ENCODE results near the gene KIF26B.
"Not testable (repeated sequence)": the region's sequence is repeated elsewhere in the genome, so short reads cannot be mapped to it uniquely, and the experiment has no call there.

KIF26B gene

GRCh38 chr1:245694753-245695195, 540.0 kb downstream of the KIF26B start:
- no peak for DNase-seq (ENCODE audit: low read depth, low spot score)

GRCh38 chr1:245695211-245695610, 540.4 kb downstream of the KIF26B start:
- DNase-seq (ENCODE audit: low read depth, low spot score), result no peak

GRCh38 chr1:245695701-245696100, 540.9 kb downstream of the KIF26B start:
- not testable (repeated sequence) for DNase-seq (ENCODE audit: low read depth, low spot score)

- DNase-seq (ENCODE audit: low read depth, low spot score), result no peak
These were observed 543.3 kb downstream of the KIF26B start for GRCh38 chr1:245698116-245698515.

GRCh38 chr1:245698860-245699259, 544.1 kb downstream of the KIF26B start:
- no peak for DNase-seq (ENCODE audit: low read depth, low spot score)

GRCh38 chr1:245700631-245701030, 545.8 kb downstream of the KIF26B start:
- no peak for DNase-seq (ENCODE audit: low read depth, low spot score)

GRCh38 chr1:245701631-245702030, 546.8 kb downstream of the KIF26B start:
- no peak for DNase-seq (ENCODE audit: low read depth, low spot score)

GRCh38 chr1:245702346-245702745, 547.6 kb downstream of the KIF26B start:
- DNase-seq (ENCODE audit: low read depth, low spot score), result no peak

GRCh38 chr1:245704341-245704740, 549.6 kb downstream of the KIF26B start:
- no peak for DNase-seq (ENCODE audit: low read depth, low spot score)

GRCh38 chr1:245704765-245705164, 550.0 kb downstream of the KIF26B start:
- no peak for DNase-seq (ENCODE audit: low read depth, low spot score)

- no peak for DNase-seq (ENCODE audit: low read depth, low spot score)
These were observed 553.2 kb downstream of the KIF26B start for GRCh38 chr1:245707941-245708340.

- DNase-seq (ENCODE audit: low read depth, low spot score), result no peak
These were observed 556.4 kb downstream of the KIF26B start for GRCh38 chr1:245710961-245711903.

GRCh38 chr1:245714027-245714426, 559.2 kb downstream of the KIF26B start:
- DNase-seq (ENCODE audit: low read depth, low spot score), result not testable (repeated sequence)

GRCh38 chr1:245715291-245715701, 560.5 kb downstream of the KIF26B start:
- no peak for DNase-seq (ENCODE audit: low read depth, low spot score)

- no peak for DNase-seq (ENCODE audit: low read depth, low spot score)
These were observed 561.2 kb downstream of the KIF26B start for GRCh38 chr1:245715970-245716369.

GRCh38 chr1:245716561-245716960, 561.8 kb downstream of the KIF26B start:
- DNase-seq (ENCODE audit: low read depth, low spot score), result no peak

- no peak for DNase-seq (ENCODE audit: low read depth, low spot score)
These were observed 562.8 kb downstream of the KIF26B start for GRCh38 chr1:245717611-245718010.

- DNase-seq (ENCODE audit: low read depth, low spot score), result no peak
These were observed 563.3 kb downstream of the KIF26B start for GRCh38 chr1:245718123-245718522.

GRCh38 chr1:245718951-245719350, 564.2 kb downstream of the KIF26B start:
- no peak for DNase-seq (ENCODE audit: low read depth, low spot score)

GRCh38 chr1:245721488-245721887, 566.7 kb downstream of the KIF26B start:
- DNase-seq (ENCODE audit: low read depth, low spot score), result no peak

GRCh38 chr1:245728035-245728434, 573.2 kb downstream of the KIF26B start:
- not testable (repeated sequence) for DNase-seq (ENCODE audit: low read depth, low spot score)

- DNase-seq (ENCODE audit: low read depth, low spot score), result no peak
These were observed 576.0 kb downstream of the KIF26B start for GRCh38 chr1:245730801-245731200.

- not testable (repeated sequence) for DNase-seq (ENCODE audit: low read depth, low spot score)
These were observed 585.6 kb downstream of the KIF26B start for GRCh38 chr1:245740336-245740735.
